Amygdala (tissue), 56 donors: ENCODE data around the gene SLIT1.

Experiments used
- DNase-seq, 56 donors: peaks; one replicate each; lab custom pipeline; 2025; lab: John Stamatoyannopoulos, UW

The SLIT1 gene

DNA sequence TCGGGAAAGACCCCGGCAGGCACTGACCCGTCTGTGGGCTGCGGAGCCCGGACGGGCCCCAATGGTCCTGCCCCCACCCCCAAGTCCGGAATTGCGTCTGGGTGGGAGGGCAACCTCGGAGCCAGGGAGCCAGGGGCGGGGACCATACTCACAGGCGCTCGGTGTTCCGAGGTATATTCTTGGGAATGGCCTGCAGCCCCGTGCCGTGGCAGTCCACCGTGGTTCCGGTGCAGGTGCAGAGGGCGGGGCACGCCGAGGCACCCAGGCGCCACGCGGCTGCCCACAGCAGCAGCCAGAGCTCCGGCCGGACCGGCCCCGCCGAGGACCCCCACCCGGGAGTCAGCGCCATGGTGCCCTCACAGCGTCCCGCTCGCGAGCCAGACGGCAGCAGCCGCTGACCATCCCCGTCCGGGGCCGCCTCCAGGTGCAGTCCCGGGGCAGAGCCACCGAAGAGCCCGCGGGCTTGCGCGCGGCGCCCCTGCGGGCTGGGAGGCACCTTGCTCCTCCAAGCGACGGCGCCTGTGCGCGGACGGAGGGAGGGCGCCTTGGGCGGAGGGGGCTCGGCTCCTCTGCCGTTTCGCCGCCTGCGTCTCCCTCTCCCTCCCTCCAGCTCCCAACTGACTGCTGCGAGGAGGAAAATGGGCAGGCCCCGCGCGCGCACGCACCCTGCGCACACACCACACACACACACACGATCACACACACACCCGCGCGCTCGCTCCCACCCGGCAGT is at the start of gene SLIT1:
TSS of gene SLIT1 (minus strand) at position 634 of the 733 bp plus-strand sequence. CDS start at position 349, 285 bp downstream.
- DNase-seq = peak in 14 of 56 donors; percentile 18 to 68 (median 45)

DNA sequence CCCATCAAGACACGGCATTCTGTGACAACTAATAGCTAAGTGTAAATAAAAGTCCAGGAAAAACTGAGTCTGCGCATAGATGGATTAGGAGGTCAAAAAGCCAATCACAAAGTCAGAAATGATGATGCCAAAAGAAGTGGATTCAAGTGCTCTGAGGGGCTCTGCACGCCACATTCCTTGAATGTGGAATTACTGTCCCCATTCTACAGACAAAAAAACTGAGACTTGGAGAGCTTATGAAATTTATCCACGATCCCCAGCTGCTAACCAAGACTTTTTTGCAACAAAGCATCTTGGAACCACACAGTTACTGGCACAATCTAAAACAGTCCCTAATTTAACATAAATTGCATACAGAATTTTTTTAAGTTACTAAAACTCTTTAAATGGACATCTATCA is 49.6 kb upstream of the SLIT1 start:
- DNase-seq = no peak

DNA sequence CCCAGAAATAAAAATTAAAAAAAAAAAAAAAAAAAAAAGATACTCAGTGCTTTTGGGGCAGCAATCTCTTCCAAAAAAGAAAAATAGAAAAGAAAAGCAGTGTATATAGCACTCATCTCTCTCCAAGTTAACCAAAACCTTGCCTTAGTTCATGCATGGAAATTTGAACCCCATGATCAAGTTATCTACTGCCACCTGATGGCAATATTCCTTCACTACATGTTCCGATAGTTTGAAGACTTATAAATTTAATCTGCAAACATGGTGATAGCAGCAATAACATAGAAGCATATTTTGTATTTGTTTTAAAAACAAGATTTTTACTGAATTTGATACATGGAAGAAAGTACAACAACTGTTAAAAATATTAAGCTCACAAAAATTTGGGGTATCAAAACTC is 48.6 kb upstream of the SLIT1 start:
- no peak for DNase-seq

DNA sequence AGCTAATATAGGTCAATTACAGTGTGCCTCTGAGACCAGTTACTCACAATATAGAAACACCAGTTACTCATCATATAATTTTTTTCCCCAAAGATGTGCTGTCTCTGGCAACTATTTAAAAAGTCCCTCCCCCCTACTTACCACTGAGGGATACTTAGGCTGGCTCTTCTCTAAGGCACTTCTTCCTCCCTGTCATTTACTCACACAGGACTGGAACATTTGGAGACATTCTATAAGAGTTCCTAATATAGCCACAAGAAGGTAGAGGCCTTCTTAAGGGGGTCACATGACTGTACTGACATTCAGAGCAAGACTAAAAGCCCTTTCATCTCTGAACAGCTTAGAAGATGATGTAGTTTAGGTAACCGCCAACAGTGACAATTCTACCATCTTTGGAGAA is 44.4 kb upstream of the SLIT1 start:
- no peak for DNase-seq

DNA sequence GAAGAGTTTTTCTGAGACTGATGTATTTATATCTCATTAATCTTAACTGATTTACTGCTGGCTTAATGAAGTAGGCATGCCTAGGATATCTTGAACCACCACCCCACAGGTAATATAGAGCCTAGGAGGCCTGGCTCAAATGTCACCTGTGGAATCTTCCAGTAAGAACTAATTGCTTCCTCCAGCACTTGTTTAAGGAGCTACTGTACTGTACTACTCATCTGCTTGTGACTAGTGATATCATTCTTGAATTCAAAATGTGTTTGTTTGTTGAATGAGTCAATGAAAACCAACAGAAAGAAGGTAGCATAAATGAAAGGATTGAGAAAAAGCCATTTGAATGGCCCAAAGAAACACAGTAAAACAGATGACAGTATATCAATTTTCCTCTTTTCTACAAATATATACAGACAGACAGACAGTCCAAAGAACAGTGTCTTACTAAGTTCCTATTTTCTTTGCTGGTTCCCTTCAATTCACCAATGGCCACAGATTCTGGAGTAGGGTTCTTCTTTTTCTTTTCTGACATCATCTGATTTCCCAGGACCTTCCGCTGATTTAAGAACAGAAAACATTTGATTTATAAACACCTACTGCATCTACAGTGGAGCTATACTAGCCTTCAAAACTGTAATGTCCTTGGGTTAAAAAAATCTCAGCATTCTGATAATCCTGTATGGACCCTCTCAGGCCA is 43.7 kb upstream of the SLIT1 start:
- no peak for DNase-seq

DNA sequence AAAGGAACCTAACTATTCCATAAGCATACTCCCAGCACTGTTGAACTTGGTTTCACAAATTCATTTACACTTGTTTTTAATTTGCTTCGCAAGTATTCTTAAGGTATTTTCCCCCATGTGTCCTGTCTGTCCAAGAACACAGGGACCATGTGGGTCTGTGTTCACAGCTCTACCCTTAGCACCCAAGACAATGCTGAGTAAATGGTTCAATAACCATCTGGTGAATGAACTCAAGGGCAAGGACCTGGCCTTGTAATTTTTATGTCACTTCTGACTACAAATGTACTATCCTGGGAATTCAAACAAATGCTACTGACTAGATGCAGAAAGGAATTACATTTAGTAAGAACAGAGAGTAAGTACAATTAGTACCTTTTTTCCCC is 43.0 kb upstream of the SLIT1 start:
- DNase-seq = no peak

DNA sequence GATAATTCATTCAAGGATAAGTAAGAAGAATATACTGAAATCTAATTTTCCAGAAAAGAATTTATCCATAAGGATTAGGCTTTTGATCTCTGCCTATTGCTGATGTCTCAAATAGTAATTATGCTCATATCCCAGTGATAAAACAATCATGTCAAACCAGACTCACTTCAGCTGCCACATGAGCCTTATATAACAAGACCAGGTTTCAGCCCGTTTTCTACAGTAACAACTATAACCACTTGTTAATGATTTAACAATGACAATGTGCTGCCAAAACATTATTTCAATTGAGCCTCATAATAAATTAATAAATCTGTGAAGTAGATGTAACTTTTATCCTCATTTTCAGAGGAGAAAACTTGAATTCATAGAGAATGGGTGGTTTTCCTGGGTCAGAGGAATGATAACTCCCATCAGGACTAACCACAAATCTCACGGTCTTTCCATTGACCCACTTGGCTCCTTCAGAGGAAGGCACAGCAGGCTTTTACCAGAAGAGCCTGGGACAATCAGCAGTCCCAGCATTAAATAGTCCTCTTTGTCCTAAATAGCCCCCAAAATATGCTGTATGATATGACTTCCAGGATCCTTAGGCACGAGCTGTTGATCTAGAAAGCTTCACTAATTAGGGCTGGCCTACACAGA is 42.5 kb upstream of the SLIT1 start:
- no peak for DNase-seq

DNA sequence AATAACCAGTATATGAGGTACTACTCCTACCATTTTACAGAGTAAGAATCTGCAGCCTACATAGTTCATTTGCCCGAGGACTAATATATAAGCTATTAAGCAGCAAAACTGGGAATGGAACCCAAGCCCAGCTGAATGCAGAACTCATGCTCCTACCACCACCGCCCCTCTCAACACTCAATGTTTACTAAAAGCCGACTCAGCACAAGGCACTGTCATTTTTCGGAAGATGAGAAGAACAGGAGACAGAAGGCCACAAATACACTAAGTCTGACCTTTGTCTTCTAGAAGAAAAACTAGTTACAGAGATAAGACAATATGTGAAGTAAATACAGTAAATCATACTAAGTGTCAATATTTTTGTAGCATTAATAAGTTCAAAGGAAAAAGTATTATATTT is 40.6 kb upstream of the SLIT1 start:
- no peak for DNase-seq

DNA sequence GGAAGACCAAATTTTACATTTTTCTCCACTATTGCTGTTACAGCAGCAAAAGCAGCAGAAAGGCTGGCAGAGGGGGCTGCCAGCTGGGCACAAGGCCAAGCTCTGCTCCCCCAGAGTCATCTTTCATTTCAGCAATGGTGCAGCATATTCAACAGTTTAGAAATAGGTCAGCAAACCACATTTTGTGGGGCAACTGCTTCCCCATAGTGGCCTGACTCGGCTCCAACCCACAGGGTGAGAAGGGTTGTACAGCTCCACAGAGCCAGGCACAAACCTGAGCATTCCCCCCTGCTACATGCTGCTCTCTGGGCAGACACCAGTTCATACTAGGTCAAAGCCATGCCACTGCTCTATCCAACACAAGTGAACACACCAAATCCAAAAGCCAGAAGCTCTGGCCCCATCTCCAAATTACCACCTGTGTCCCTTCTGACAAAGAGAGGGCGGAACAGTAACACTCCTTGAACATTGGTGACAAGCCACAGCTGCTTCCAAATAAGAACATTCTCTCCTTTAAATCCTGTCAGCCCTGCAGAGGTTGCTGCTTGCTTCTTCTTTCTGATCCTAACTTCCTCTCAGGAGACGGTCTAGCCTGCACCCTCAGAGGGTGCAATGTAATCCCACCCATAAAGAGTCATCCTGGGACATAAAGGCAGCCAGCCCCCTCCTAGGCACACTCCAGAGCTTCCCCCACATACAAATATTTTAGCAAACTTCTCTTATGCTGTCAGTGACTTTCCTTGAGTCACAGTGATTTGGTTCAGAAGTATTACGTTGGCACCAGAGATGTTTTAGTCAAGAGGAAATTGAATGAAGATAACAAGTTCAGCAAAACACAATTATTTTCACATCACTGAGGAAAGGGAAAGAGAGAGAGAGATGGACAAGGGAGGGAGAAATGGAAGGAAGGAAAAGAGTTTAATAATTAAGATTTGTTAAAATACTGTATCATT is 39.0 kb upstream of the SLIT1 start:
- DNase-seq = no peak

DNA sequence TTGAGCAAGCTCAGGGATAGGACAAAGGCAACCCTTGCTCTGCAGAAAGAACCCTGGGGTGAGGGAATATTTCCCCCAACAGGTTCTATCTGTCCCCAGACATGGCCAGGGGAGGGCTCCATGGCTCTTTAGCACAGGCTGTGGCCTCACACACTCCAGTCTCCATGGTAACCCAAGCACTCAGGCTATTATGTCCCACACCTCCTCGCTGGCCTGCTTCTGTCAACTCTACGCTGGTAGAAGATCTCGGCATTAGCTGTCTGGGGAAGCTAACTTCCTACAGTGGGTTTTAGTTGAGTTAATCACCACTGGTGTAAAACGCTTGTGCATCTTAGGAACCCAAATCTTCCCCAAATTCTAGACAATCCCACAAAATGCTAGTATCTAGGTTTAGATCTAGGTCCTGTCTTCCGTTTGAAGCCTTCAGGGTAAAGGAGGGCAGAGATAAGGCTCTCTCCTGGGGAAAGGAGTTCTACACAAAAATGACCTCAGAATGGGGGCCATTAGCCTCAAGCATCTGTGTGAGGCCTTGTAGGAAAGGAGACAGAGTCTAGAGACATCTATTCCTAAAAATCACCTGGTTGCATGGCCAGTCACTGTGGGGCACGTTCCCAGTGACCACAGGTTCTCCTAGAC is 36.7 kb upstream of the SLIT1 start:
- peak in 4 of 56 donors; percentile 7 to 15 (median 12) for DNase-seq

DNA sequence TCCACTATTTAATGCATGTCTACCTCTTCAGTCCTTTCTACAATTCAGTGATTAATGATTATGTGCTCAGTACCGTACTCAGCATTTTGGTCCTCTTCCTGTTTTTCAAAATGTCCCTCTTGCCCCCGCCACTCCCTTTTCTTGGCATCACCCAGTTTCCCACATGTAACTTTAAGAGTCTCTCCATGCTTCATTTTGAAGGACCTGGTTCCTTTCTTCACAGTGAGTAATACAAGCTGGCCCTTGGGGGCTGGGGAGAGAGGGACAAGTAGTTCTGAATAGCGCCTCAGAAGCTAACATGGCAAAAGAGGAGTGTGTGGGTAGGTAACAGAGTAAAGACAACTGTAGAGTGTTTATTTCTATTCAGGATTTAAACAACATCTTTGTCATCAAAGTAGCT is 34.6 kb upstream of the SLIT1 start:
- peak in 3 of 56 donors; percentile 6 to 27 (median 15) for DNase-seq

DNA sequence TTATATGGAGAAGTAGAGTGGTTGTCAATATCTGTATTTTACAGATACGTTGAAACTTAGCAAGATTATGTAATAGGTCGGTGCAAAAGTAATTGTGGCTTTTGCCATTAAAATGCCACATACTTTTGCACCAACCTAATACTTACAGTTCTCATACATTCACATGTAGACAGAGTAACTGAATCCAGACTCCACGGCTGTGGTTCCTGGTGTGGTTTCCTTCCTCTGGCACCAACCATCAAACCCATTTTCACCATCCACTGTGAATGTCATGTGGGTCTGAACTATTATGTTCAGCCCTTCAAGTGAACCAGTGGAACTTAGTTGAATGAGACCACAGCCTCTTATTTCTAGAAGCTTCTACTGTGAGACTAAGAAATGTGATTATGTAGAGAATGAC is 31.5 kb upstream of the SLIT1 start:
- DNase-seq = no peak

DNA sequence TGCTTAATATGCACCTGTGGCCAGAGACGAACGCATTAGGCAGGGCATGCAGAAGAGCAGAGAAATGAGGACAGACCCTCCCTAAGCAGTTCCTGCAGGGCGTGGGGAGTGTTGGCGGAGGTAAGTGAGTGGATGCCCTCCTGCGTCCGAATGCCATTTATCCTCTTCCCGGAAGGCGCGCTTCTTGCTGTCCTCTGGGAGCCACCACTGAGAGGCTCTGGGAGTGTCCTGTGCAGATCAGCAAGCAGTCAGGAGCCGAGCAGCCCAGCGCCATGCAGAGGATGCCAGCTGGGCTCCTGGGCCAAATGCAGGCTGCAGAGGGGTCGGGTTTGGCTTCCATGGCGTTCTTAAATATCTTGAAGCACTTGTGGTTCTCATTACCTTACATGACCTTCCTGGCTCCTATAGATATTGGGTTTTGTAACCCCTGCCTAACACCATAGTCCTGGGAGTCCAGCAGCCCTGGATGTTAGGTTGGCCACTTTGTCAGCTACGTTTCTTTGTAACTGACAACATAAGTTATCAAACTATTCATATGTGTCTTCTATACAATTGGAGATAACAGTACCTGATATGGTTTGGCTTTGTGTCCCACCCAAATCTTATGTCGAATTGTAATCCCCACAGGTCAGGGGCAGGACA is 30.0 kb upstream of the SLIT1 start:
- no peak for DNase-seq

DNA sequence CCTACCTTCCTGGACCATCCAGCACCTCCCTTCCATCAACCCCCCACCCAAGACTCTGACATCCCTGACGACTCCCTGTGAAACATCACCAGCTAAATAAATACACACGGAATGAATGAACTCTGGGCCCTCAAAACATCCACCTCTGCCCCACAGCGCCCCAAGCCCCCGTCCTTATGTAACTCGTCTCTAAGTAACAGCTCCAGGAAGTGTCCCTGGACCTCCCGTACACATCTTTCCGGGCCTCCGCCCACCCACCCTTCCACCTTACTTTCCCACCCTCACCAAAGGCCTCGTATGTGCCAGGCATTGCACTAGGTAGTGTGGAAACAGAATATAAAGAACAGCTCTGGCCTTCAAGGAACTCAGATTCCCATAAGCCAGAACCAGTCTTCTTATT is 27.7 kb upstream of the SLIT1 start:
- DNase-seq = no peak

DNA sequence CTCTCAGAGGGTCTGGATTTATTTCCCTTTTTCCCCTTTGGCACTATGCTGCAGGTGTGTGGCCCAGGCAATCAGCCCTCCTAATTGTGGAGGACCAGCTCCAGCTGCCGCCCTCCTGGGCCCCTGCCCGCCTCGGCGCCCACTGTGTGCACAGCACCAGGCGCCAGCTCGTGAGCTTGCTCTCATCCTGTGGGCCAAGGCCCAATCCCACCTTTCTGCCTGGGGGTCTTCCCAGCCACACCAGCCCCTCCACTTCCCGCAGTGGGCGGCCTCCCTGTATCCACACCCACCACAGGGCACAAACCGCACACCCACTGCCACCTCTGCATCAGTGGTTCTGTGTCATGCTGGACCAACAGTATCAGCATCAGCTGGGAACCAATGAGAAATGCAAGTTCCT is 25.5 kb upstream of the SLIT1 start:
- no peak for DNase-seq

DNA sequence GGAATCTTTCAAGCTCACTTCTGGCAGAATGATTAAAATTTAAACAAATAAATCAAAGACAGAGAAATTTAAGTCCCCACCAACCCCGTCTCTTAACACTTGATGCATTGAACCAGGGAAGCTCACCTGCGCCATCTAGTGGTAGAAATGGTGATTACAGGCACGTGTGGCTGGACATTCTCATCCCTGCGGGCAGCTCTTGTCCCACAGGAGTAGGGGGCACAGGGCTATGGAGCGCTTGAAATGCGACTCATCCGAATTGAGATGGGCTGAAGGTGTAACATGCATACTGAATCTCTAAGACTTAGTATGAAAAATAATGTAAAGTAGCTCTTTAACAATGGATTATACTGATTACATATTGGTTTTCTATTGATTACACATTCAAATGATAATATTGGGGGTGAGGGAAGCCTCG is 24.8 kb upstream of the SLIT1 start:
- DNase-seq = peak in 36 of 56 donors; percentile 6 to 88 (median 40)

DNA sequence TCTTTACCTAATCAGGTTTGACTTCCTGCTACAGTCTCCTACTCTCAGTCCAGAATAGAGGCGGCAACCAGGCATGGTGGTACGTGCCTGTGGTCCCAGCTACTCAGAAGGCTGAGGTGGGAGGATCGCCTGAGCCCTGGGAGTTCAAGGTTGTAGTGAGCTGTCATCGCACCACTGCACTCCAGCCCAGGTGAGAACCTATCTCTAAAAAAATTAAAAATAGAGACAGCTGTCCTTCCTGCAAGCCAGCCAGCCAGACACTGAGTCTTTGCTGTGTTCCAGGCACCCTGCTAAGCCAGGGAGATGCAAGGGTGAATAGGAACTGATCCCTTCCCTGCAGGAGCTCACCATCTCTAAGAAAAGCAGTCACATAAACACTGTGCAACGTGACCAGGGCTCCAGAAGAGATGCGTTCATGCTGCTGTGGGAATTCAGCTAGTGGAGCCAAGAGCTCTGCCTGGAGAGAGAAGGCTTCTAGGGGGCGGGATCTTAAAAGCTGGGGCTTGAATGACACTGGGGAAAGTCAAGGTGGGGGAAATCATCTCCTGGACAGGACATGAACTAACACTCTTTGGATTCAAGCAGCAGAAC is 22.1 kb upstream of the SLIT1 start:
- DNase-seq = no peak

DNA sequence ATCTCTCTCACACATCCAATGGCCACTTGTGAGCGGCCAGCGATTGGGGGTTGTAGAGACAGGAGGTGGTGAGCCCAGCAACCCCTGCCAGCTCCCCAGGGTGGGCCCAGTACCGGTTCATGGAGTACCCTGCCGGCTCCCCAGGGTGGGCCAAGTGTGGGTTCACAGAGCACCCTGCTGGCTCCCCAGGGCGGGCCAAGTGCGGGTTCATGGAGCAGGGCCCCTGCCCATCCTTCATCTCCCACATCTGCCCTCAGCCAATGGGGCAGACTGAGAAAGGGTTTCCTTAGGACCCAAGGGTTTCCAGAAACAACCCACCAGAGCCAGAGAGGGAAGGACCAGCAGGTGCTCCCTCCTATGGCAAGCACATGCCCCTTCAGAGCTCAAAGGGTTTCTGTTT is 21.4 kb upstream of the SLIT1 start:
- no peak for DNase-seq
